HG03095 (cell line): Measurements from ENCODE around the gene TBCD.

ENCODE experiments used
- ATAC-seq: cut with Tn5 transposase; IDR thresholded peaks from one replicate; pipeline ENCODE4 v1.9.1; 2021; ENCODE audit warnings: moderate library complexity; ENCODE audit not compliant: unreplicated experiment

The TBCD gene

DNA sequence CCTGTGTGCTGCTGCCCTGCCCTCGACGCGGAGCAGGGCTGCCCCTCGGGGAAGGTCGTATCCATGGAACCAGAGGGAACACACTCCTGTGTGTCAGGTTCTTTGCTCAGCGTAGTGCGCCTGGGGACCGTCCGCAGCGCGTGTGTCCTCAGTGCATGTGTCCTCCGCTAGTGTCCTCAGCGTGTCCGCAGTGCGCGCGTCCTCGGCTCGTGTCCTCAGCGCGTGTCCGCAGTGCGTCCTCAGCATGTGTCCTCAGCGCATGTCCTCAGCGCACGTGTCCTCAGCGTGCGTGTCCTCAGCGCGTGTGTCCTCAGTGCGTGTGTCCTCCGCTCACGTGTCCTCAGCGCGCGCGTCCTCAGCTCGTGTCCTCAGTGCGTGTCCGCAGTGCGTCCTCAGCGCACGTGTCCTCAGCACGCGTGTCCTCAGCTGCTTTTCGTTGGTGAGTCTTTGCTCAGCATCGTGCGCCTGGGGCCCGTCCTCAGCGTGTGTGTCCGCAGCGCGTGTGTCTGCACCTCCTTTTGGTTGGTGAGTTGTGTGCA lies 147.2 kb downstream of the TBCD start:
- ATAC-seq: no peak

DNA sequence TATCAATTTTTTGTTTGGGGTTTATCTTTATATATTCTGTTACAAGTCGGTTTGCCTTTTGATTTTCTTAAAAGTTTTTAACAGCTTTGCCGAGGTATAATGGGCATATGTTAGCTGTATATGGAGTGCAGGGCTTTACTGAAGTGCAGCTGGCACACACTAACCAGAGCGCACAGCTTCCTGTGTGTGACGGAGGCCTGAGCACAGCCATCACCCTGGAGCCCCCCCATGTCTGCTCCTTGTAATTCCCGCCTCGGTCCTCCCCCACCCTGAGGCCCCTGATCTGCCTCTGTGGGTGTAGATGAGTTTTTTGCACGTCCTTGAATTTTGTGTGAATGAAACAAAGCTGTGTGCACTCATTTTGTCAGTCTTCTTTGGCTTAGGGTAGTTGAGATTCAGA lies 148.1 kb downstream of the TBCD start:
- ATAC-seq: no peak

DNA sequence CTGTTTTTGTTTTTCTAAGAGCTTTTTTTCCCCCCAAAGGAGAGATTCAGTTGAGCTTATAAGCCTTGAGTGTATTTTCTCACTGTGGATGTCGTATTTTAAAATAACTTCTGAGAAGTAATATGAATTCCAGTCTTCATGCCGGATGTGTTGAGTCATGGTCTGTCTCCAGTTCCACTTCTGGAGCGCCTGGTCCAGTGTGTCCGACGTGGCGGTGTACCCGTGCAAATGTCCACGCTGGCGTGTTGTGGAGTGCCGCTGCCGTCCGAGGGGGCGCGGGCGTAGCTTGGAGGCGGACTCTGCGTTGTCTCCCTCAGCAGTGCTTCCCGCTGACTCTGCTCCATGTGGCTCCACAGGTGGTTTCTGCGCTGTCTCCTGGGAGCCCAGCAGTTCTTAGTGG lies 148.9 kb downstream of the TBCD start:
- no peak for ATAC-seq

DNA sequence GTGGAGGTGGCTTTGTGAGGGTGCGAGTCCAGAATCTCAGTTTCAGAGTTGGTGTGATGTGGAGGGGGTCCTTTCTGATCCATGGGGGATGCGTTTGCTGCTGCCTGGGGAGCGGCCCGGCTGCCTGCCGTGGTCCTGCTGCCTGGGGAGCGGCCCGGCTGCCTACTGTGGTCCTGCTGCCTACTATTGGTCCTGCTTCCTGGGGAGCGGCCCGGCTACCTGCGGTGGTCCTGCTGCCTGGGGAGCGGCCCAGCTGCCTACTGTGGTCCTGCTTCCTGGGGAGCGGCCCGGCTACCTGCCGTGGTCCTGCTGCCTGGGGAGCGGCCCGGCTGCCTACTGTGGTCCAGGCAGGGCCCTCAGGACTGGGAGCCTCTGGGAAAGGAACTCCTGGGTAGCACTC lies 149.5 kb downstream of the TBCD start:
- no peak for ATAC-seq

DNA sequence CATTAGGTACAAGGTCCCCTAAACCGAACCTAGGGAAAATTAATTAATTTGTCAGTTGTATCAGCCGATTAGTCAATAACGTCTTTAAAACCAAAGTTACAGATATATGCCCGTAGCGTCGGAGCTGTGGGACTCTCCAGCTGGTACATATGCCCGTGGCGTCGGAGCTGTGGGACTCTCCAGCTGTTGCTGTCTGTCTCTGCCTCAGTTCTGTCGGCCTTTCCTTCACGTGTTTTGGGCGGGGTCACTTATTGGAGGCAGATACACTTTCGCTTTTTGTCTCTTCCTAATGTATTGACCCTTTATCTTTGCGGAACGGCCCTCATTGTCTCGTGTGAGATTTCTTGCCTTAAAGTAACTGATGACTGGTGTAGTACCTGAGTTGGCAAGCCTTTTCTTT lies 150.0 kb downstream of the TBCD start:
- no peak for ATAC-seq

DNA sequence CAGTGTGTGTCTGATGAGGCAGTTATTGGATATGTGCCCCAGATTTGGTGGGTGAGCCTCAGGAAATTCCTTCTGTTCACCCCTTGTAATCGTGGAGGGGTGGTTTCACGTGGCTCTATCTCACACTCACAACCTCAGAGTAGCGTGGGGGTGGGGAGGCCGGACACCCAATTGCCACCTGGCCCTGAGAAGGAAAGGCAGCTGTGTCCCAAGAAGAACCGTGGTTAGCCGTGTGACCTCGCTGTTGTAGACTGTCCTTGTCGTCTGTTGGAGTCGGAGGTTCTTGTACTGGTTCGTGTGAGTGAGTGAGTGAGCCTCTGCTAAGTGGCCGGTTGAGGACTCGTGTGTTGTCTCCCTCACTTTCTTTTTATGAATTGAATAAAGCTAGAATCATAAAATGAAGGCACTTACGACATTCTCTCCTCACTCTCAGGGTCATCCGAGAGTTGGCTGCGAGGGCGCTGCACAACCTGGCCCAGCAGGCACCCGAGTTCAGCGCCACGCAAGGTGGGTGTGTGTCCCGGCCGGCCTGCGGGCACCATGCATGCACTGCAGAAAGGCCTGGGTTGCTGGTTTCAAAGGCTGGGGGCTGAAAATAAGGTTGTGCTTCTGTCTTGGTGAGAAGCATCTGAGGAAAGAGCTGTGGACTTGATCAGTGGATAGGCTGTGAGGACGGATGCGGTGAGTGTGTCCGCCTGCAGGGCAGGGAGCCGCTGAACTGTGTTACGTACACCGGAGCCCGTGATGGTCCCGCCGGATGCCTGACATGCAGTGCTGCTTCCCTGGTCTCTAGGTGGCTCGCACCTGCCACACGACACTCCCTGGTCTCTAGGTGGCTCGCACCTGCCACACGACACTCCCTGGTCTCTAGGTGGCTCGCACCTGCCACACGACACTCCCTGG lies 151.4 kb downstream of the TBCD start:
- no peak for ATAC-seq

DNA sequence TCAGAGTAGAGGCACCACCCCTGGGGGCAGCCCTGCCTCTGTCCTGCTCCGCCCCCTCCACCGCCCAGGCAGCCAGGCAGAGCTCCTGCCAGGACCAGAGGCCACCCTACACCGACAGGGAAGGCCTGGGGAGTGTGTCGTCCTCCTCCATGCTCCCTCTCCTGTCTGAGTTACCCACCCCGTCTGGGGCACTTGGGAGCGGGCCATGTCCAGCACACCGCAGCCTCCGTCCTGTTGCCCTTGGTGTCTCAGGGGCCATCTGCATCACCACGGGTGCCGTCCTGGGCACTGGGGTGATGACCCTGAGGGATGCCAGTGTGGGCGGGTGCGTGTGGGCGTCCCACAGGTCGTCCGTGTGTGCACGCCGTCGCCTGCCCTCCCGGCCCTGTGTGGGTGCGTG lies 153.3 kb downstream of the TBCD start:
- ATAC-seq: no peak

DNA sequence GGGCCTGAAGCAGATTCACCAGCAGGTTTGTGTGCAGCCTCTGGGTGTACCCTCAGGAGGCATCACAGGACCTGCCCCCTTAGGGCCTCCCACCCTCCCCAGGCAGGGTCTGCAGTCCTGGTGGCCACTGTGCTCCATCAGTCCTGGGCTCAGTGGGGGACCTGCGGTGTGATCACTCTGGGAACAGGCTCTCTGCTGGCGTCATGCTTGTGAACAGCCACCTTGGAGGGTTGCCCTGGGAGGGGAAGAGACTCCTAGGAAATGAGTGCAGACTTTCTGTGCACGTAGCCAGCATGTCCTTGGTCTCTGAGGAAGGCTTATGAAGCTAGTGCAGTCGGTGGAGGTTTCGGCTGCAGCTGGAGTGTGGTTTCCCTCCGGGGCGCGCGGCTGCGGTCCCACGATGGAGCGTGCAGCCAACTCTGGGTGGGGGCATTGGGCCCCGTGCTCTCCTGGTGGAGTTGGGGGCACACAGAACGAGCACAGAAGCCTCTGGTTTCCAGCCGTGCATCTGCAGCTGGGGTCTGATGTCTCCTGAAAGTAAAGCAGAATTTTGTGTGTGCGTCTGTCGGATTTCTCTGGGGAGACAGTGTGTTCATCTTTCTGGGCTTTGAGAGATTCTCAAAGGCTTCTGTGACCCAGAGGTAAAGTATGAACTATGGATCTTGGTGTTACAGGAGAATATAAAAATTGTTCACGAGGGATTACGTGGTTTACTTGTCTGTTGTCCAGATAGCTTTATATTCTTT lies 156.1 kb downstream of the TBCD start:
- ATAC-seq: no peak

DNA sequence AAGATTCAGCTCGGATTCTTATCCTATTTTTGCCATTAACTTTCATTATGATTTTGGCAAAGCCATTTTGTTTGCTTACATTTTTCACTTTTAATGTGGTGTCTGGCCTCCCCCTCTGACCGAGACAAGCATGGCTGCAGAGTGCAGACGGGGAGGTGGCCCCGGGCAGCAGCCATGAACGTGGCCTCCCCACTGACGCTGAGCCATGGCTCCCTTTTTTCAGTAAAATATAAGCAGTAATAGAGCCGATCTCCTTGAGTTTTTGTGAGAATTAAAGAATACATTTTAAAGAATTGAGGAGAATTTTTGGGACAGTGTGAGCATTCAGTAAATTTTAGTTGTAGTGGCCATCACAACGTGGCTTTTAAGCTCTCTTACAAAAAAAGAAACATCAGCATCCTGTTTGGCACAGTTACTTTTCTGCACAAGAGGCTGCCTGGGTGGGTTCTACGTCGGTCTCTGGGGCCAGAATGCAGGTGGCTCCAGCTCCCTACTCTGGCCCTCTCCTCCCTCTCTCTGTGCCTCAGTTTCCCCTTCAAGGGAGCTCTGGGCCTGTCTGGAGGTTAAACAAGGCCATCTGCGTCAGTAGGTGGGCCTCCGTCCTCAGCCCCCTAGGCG lies 156.8 kb downstream of the TBCD start:
- ATAC-seq: no peak

DNA sequence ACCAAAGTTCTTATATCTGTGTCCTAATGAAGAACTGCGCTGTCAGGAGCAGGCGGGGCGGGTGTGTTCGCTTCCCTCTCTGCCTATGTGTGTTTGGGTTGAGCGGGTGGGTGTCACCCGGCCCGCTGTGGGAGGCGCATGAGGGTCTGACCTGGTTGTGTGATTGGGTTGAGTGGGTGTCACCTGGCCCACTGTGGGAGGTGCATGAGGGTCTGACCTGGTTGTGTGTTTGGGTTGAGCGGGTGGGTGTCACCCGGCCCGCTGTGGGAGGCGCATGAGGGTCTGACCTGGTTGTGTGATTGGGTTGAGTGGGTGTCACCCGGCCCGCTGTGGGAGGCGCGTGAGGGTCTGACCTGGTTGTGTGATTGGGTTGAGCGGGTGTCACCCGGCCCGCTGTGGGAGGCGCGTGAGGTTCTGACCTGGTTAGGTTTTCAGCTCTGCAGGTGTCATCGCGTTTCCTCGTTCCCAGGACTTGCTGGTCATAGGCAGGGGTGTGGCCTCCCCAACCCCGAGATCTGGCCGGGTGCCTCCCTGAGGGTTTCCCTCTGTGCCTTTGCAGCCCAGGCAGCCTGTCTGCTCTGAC lies 157.5 kb downstream of the TBCD start:
- ATAC-seq: no peak

DNA sequence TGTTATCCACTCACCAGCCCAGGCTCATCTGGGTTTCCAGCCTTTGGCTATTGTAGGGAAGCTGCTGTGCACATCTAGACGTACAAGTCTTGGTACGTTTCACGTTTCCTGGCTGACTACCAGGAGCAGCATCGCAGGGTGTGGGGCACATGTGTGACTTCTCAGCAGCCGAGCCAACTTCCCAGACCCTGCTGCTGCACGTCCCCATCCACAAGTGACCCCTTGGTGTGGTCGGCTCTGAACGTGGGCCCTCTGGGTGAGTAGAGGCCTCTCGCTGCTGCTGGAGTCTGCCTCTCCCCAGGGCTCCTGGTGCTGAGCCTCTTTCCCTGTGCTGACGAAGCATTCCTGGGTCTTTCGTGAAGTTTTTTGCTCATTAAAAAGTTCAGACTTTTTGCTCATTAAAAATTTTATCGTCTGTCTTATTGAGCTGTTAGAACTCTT lies 158.2 kb downstream of the TBCD start:
- ATAC-seq: no peak

DNA sequence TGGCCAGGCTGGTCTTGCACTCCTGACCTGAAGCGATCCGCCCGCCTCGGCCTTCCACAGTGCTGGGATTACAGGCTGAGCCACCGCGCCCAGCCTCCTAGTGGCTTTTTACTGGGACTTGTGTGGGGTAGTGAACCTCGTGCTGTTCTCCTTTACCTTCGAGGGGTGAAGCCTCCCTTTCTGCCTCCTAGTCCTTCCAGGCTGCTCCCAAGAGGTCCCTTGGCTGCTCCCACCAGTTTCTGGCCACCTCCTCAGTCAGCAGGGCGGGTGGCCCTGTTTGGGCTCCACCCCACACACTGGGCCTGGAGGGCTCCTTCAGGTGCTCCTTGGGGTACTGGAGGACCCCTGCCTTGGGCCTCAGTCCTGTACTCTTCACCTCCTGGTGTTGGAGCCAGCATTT lies 158.9 kb downstream of the TBCD start:
- ATAC-seq: no peak

DNA sequence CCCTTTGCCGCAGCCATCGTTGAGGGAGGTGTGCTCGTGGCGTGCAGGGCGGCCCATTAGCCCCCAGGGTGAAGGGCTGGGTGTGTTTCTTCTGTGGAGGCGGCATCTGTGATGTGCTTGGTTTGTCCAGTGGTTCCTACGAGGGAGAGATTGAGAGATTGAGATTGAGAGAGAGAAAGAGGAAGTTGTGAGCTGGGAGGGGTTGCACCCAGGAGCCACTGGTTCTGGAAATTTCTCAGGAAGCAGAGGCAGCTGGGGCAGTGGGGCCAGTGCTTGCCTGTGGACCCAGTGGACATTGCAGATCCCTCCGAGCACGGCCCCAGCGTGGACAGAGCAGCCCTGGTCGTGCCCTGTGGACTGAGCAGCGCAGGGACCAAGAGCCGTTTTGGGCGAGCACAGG lies 160.0 kb downstream of the TBCD start:
- no peak for ATAC-seq

DNA sequence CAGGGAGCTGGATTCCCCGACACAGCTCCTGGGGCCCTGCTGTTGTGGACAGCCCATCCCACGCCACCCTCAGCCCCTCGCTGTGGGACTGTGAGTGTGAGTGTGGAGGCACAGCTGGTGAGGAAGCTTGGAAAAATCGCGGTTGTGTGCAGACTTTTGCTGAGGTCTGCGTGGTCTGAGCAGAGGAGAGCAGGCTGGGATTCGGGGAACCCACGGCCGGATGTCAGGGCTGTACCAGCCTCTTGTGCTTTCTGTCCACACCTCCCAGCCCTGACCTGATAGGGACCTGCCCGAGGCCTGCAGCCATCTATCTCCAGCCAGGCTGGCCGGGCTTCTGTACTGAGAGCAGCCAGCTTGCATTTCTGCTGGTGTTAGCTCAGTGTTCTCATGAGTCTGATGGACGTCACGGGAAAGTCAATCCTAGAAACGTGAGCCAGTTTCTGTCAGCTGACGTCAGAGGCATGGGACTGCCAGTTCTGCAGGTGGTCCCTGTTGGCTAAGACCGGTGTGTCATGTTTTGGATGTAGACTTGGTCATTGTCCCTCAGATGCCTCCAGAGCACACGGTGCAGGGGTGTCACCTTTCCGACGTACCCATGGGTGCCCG lies 160.7 kb downstream of the TBCD start:
- ATAC-seq: no peak

DNA sequence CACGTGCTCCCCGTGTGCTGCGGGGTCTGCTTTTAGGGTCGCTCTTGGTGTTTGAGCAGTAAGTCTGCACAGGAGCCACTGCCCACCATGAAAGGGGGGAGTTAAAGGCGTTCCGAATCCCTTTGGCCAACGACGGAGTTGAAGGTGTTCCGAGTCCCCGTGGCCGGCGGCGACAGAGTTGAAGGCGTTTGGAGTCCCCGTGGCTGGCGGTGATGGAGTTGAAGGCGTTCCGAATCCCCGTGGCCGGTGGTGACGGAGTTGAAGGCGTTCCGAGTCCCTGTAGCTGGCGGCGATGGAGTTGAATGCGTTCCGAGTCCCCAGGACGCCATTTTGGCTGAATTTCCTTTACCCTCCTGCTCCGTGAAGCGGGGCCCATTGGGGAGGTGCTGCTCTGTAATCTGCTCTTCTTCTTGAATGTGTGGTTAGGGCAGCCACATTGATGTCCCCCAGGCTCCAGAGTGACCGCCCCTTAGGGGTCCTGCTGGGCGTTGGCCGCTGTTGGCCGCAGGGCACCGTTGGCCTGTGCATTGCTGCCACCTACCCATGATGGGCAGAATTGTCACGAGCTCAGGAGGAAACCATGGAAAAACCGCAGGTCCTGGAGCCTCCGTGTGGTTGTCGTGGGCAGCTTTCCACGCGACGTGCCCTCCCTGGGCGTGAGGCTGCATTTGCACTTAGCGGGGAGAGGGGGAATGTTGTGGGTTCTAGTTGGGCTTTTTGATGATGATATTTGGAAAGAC lies 161.6 kb downstream of the TBCD start:
- no peak for ATAC-seq

DNA sequence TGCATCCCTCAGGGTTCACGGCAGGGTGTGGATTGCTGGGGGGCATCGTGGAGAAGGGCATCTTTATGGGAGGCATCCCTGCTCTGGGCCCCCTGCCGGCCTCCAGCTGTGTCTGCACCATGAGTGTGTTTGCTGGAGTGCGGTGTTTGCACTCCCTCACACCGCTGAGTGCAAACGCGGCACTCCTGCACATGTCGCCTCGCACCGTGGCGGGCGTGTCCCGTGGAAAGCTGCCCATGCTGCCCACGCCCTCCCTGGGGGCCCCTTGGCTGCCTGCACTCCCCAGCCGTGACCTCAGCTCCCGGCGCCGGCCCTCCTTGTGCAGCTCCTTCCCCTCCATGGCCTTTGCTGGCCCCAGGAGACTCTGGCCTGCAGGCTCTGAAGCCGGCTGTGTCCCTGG lies 162.5 kb downstream of the TBCD start:
- no peak for ATAC-seq

DNA sequence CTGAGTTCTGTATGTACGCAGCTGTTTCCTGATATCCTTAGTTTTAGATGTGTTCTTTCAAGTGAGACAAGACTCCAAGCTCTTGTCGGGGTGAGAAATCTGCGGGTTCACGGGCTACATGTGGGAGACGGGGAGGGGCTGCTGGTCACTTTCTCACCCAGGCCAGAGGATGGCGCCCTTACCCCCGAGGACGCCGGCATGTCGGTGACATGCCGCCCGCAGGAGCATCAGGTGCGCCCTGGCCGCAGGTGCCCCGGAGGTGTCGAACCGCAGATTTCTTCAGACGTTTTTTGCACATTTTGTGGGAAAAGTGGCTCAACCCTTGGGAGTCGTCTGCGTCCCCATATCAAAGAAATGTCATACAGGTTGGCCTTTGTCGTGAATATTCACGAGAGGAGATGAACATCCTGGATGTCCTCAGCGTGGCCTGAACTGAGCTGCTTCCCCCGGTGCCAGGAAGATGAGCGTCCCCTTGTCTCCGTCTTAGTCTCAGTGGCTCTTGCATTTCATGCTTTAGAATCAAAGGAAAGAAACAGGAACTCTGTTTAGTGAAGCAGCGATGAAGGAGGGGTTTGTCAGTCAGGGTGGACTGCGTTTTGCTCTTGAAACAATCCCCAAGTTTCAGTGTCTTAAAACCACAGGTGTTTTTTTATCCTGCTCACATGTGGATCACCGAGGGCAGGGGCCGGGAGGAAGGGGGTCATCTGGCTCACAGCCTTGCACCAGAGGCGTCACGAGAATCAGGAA lies 163.3 kb downstream of the TBCD start:
- no peak for ATAC-seq

DNA sequence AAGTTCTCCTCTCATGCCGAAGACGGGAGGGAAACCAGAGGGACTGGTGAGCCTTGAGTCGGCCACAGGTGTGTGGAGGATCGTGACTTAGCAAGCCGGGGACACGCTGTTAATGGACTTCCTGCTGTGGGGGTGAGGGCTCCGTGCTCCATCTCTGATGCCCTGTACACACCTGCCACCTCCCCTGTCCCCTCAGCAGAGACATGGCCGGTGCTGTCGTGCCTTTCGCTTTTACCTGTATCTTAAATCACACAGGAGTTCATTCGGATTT lies 163.8 kb downstream of the TBCD start:
- no peak for ATAC-seq

DNA sequence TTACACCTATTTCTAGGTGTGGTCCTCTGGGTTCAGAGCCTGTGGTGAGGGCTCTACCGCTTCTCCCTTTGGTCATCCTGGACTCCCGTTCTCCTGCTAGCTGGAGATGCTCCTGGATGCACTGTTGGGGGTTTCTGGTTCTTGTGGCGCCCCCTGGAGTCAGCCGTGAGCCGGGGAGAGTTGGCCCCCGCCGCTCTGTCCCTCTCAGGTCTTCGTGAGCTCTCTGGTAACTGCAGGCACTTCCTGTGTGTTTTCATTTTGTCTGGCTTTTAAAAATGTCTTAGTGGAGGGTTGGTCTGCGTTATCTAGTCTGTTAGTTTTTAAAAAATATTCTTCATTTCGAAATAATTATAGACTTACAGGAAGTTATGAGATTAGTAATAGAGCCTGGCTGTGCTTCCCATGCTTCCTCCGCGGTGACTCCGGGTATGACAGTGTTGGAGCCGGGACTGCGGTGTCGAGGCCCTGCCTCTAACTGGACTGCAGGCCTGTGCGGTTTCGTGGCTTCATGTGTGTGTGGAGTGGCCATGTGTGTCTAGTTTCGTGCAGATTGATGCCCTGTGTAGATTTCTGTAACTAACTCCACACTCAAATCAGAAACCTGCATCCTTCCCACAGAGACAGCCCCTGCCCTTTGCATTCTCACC lies 166.0 kb downstream of the TBCD start:
- no peak for ATAC-seq
